ENCODE measurements around the gene AIP. TPM values are rescaled to one million over a fixed set of nuclear protein-coding genes. Genes with fewer than 3 reads are reported as not detected.

The AIP gene
- total and polyA plus RNA-seq, 9 of the 15 experiments (the other 6 are each of a cell fraction or from before 2014, with no cell fraction given) = 5.2 to 92.5 (median 52.7) TPM

- no peak for TF ChIP-seq ZNF639 (CRISPR knock-in tag; conservative IDR thresholded peaks at IDR 0.05 in 1 of 2, IDR thresholded peaks at IDR 0.05 in 1 of 2)
- no peak for TF ChIP-seq ETS2 (tag; IDR thresholded peaks at IDR 0.05; ENCODE audit: borderline replicate concordance, poor library complexity, severe bottlenecking)
- no peak for TF ChIP-seq ZNF57 (CRISPR knock-in tag; IDR thresholded peaks at IDR 0.05)
- TF ChIP-seq BRF1 (IDR thresholded peaks at IDR 0.05; ENCODE audit: borderline replicate concordance, extremely low read depth, insufficient read length) = no peak
- TF ChIP-seq GTF2A2 (tag; IDR thresholded peaks at IDR 0.05) = no peak
- no peak for TF ChIP-seq ZNF174 (CRISPR knock-in tag; IDR thresholded peaks at IDR 0.05)
- TF ChIP-seq POLR2AphosphoS2 (IDR thresholded peaks at IDR 0.05; ENCODE audit: low read length) = no peak
Measured at GRCh38 chr11:67500484-67500821, 17.6 kb downstream of the AIP start (continued).

GRCh38 chr11:67500831-67501715 is 18.2 kb downstream of the AIP start:
- no TSS peak for BruUV-seq (replicated peaks)
- TF ChIP-seq ZKSCAN8 (CRISPR knock-in tag; IDR thresholded peaks at IDR 0.05) = no peak
- TF ChIP-seq ZFPM2 (CRISPR knock-in tag; IDR thresholded peaks at IDR 0.05) = no peak
- TF ChIP-seq NFIC (IDR thresholded peaks at IDR 0.05) = peak; percentile 85
- TF ChIP-seq KLF16 (IDR thresholded peaks at IDR 0.05) = no peak
- TF ChIP-seq NCOA6 (IDR thresholded peaks at IDR 0.05) = no peak
- no peak for TF ChIP-seq KLF10 (CRISPR knock-in tag; IDR thresholded peaks at IDR 0.05)
- no peak for TF ChIP-seq TEAD2 (tag; IDR thresholded peaks at IDR 0.05)
- TF ChIP-seq ZNF165 (CRISPR knock-in tag; IDR thresholded peaks at IDR 0.05; ENCODE audit: borderline replicate concordance) = no peak
- TF ChIP-seq CBFA2T2 (conservative IDR thresholded peaks at IDR 0.05) = no peak
- 0 out of 2 replicates have a peak, but pooled peaks have one; percentile 8 for TF ChIP-seq USF1 (CRISPR knock-in tag; IDR thresholded peaks at IDR 0.05)
- TF ChIP-seq MXD1 (CRISPR knock-in tag; IDR thresholded peaks at IDR 0.05; ENCODE audit: borderline replicate concordance, poor library complexity, severe bottlenecking) = no peak

More at GRCh38 chr11:67500831-67501715, 18.2 kb downstream of the AIP start:
- ChIA-PET CTCF (ENCODE audit: low intra/inter-chr PET ratio) (no interaction called here), POLR2A (interaction anchor here (0.5 to 1.7 kb wide), 3 partner anchors 9 to 229 kb away, joined by 4 to 5 read pairs (median 4); no protein-coding TSS in a partner anchor)
- WGBS (ENCODE audit: insufficient coverage, low coverage, missing lambda C conversion rate) = 78% methylated on average over 9 of the region's 9 CpGs
- H3K4me3 ChIP-seq = no peak overlapping the region
- peaks cover 11 to 66% of the 10 kb centered on the region in 2 experiments for H3K4me1 ChIP-seq (replicated peaks in 1 of 2; ENCODE audit: control insufficient read depth in 2 of 2, insufficient read depth in 2 of 2, low read length in 2 of 2)
- DNase-seq (ENCODE audit: extremely low read depth in 1 of 4, low spot score in 3 of 4) (no peak), ATAC-seq (no peak), FAIRE-seq (no peak)
- no peak overlapping the region for H3K9ac ChIP-seq (ENCODE audit: insufficient read depth in 1 of 2, low read depth in 2 of 2, low read length in 2 of 2)
- no peak overlapping the region for H2AFZ ChIP-seq (ENCODE audit: low read depth, low read length)
- H3K79me2 ChIP-seq (ENCODE audit: control insufficient read depth, insufficient read depth, low read length) = peaks cover 16% of the 10 kb centered on the region; the same call in 2 of the 3 replicates
- in situ Hi-C loops (cut with MboI) = no loop called here
- H3K27ac ChIP-seq (ENCODE audit: extremely low read depth, low read depth, low read length) = no peak overlapping the region
- H3K36me3 ChIP-seq (ENCODE audit: control insufficient read depth, insufficient read depth, low read length) = peaks cover 64% of the 10 kb centered on the region; the same call in 2 of the 3 replicates
- H3K27me3 ChIP-seq (ENCODE audit: control insufficient read depth in 2 of 2, insufficient read depth in 2 of 2, low read length in 2 of 2) = no peaks in the 10 kb centered on the region
- no peaks in the 10 kb centered on the region for H3K9me3 ChIP-seq (replicated peaks; ENCODE audit: control insufficient read depth, insufficient read depth, low read depth, low read length)
- H4K20me1 ChIP-seq (replicated peaks; ENCODE audit: control insufficient read depth, insufficient read depth, low read length) = no peaks in the 10 kb centered on the region
- intact Hi-C loops (cut with micrococcal nuclease) = no loop called here
- peaks cover 6% of the 10 kb centered on the region for H3K9me1 ChIP-seq (ENCODE audit: control insufficient read depth, insufficient read depth, low read length)
- no peak overlapping the region for H3K4me2 ChIP-seq (ENCODE audit: insufficient read depth, low read length)

Data from K562 (cell line).